HEK293T (cell line): ENCODE results near the gene SLC47A2.
A peak's percentile ranks its signal among the peaks of the same experiment; 100 is the strongest.

Source experiments
- CTCF ChIA-PET: fragments of 350-600 bp; formaldehyde crosslinking; extraction: SDS; loops from one replicate; lab custom pipeline; 2021; ENCODE audit warnings: antibody characterized with exemption, inconsistent platforms; lab: Yijun Ruan, JAX
- POLR2A ChIA-PET: fragments of 350-600 bp; formaldehyde crosslinking; extraction: SDS; loops from one replicate; lab custom pipeline; 2020; ENCODE audit warnings: antibody characterized with exemption, inconsistent platforms; lab: Yijun Ruan, JAX
- DNase-seq: peaks from one replicate; pipeline ENCODE4 v3.0.0; 2012; ENCODE audit warnings: mixed read lengths; ENCODE audit errors: extremely low spot score
- ARNT ChIP-seq: fragments of 450-650 bp; IDR thresholded peaks from 2 replicates; pipeline ENCODE4 v1.6.1; 2017; ENCODE audit warnings: mild to moderate bottlenecking
- BHLHE40 ChIP-seq: fragments of 450-650 bp; IDR thresholded peaks from 2 replicates; pipeline ENCODE4 v1.6.1; 2016; ENCODE audit warnings: mild to moderate bottlenecking, moderate library complexity, borderline replicate concordance
- CTBP1 ChIP-seq: fragments of 450-650 bp; IDR thresholded peaks from 2 replicates; pipeline ENCODE4 v1.6.1; 2016; ENCODE audit warnings: borderline replicate concordance
- ELF4 ChIP-seq: fragments of 450-650 bp; IDR thresholded peaks from 2 replicates; pipeline ENCODE4 v1.6.1; 2017; ENCODE audit warnings: antibody characterized with exemption
- FOXA1 ChIP-seq: fragments of 450-650 bp; IDR thresholded peaks from 2 replicates; pipeline ENCODE4 v1.6.1; 2016; ENCODE audit warnings: mild to moderate bottlenecking
- FOXK2 ChIP-seq: fragments of 450-650 bp; IDR thresholded peaks from 2 replicates; pipeline ENCODE4 v1.6.1; 2016; ENCODE audit warnings: mild to moderate bottlenecking
- FOXM1 ChIP-seq: fragments of 450-650 bp; IDR thresholded peaks from 2 replicates; pipeline ENCODE4 v1.6.1; 2017; ENCODE audit warnings: mild to moderate bottlenecking, borderline replicate concordance
- HDGF ChIP-seq: fragments of 450-650 bp; IDR thresholded peaks from 2 replicates; pipeline ENCODE4 v1.6.1; 2017; ENCODE audit warnings: antibody characterized with exemption, borderline replicate concordance
- L3MBTL2 ChIP-seq: fragments of 450-650 bp; conservative IDR thresholded peaks from 2 replicates; pipeline ENCODE4 v1.6.1; 2016; ENCODE audit warnings: mild to moderate bottlenecking
- LEF1 ChIP-seq: fragments of 450-650 bp; IDR thresholded peaks from 2 replicates; pipeline ENCODE4 v1.6.1; 2017; ENCODE audit warnings: mild to moderate bottlenecking, borderline replicate concordance
- NFRKB ChIP-seq: fragments of 450-650 bp; IDR thresholded peaks from 2 replicates; pipeline ENCODE4 v1.6.1; 2016; ENCODE audit warnings: mild to moderate bottlenecking, moderate library complexity
- SP1 ChIP-seq: fragments of 450-650 bp; IDR thresholded peaks from 2 replicates; pipeline ENCODE4 v1.6.1; 2017
- SUZ12 ChIP-seq: fragments of 450-650 bp; IDR thresholded peaks from 2 replicates; pipeline ENCODE4 v1.6.1; 2016; ENCODE audit warnings: mild to moderate bottlenecking
- TARDBP ChIP-seq: fragments of 450-650 bp; IDR thresholded peaks from 2 replicates; pipeline ENCODE4 v1.6.1; 2016
- ZNF384 ChIP-seq: fragments of 450-650 bp; IDR thresholded peaks from 2 replicates; pipeline ENCODE4 v1.6.1; 2016
- TF ChIP-seq, protein P1 (sequence below): fragments of 450-650 bp; IDR thresholded peaks from 2 replicates; pipeline ENCODE4 v1.6.1; 2016

SLC47A2 gene

GRCh38 chr17:19650826-19651225, 65.6 kb downstream of the SLC47A2 start:
- DNase-seq, result no peak
- POLR2A ChIA-PET, result no interaction called here
- CTCF ChIA-PET, result no interaction called here
- TF ChIP-seq L3MBTL2 (no peak), CTBP1 (no peak), SUZ12 (no peak), FOXA1 (no peak)
- TF ChIP-seq, protein P1, sequence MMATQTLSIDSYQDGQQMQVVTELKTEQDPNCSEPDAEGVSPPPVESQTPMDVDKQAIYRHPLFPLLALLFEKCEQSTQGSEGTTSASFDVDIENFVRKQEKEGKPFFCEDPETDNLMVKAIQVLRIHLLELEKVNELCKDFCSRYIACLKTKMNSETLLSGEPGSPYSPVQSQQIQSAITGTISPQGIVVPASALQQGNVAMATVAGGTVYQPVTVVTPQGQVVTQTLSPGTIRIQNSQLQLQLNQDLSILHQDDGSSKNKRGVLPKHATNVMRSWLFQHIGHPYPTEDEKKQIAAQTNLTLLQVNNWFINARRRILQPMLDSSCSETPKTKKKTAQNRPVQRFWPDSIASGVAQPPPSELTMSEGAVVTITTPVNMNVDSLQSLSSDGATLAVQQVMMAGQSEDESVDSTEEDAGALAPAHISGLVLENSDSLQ, result no peak

- ChIA-PET CTCF (interaction anchor here (0.6 to 3.5 kb wide), 6 partner anchors 70 to 286 kb away, joined by 3 to 22 read pairs (median 4); partner anchors contain the start of gene B9D1), POLR2A (interaction anchor here (0.8 to 4.3 kb wide), 30 partner anchors 7 to 359 kb away, joined by 3 to 34 read pairs (median 6); partner anchors contain the start of genes MAPK7 and SLC47A1)
- TF ChIP-seq L3MBTL2 (no peak), ARNT (no peak), ZNF384 (no peak), NFRKB (no peak), FOXM1 (no peak), SUZ12 (no peak), BHLHE40 (no peak), CTBP1 (no peak; the same call in 1 of the 2 replicates), FOXK2 (no peak), SP1 (no peak), ELF4 (no peak), LEF1 (no peak), TARDBP (no peak), HDGF (no peak), FOXA1 (no peak)
- TF ChIP-seq, protein P1, result no peak
- DNase-seq, result no peak
Measured at GRCh38 chr17:19649274-19649541, 67.2 kb downstream of the SLC47A2 start.

DNA sequence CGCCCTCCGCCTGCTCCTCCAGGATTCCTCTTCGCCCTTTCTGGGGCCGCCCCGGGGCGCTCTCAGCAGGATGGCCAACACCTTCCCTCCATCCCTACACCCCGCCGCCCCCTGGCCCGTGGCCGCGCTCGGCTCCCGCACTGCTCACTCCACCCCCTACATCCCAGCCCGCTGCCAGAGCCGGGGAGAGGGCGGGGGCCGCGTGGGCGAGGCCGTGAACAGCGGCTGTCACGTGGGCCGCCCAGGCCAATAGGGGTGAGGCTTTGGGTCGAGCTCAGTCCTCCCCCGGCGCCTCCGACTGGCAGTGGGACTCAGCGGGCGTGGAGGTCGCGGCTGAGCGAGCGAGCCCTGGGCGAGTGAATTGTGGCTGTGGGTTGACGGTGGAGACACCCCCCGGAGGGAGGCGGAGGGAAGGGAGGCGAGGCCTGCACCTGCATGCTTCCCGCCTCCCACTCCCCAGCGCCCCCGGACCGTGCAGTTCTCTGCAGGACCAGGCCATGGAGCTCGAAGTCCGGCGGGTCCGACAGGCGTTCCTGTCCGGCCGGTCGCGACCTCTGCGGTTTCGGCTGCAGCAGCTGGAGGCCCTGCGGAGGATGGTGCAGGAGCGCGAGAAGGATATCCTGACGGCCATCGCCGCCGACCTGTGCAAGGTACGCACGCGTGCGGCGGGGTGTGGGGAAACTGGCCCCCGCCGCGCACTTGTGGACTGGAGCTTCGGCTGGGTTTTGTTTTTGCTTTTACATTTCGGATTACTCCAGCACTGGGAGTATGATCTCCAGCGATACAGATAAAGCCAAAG, 67.7 kb downstream of the SLC47A2 start, which contains the start of gene ALDH3A2:
Gene ALDH3A2, plus strand, starts transcription at position 277 of the 799 bp plus-strand sequence. Its CDS starts 221 bp downstream, at position 498.
- TF ChIP-seq L3MBTL2 (peak; percentile 97), HDGF (no peak), CTBP1 (peak; percentile 53; the same call in 1 of the 2 replicates), BHLHE40 (no peak), SUZ12 (no peak), FOXK2 (no peak), TARDBP (peak; percentile 75; the same call in 1 of the 2 replicates), SP1 (no peak)
- TF ChIP-seq, protein P1, result peak; percentile 57
- CTCF ChIA-PET, result interaction anchor here (0.6 to 3.5 kb wide), 10 partner anchors 70 to 286 kb away, joined by 3 to 22 read pairs (median 4); partner anchors contain the start of gene B9D1
- POLR2A ChIA-PET, result interaction anchor here (0.7 to 4.3 kb wide), 60 partner anchors 8 to 360 kb away, joined by 3 to 34 read pairs (median 4); partner anchors contain the start of genes B9D1, MAPK7 and SLC47A1
- peak; percentile 96 for DNase-seq

DNA sequence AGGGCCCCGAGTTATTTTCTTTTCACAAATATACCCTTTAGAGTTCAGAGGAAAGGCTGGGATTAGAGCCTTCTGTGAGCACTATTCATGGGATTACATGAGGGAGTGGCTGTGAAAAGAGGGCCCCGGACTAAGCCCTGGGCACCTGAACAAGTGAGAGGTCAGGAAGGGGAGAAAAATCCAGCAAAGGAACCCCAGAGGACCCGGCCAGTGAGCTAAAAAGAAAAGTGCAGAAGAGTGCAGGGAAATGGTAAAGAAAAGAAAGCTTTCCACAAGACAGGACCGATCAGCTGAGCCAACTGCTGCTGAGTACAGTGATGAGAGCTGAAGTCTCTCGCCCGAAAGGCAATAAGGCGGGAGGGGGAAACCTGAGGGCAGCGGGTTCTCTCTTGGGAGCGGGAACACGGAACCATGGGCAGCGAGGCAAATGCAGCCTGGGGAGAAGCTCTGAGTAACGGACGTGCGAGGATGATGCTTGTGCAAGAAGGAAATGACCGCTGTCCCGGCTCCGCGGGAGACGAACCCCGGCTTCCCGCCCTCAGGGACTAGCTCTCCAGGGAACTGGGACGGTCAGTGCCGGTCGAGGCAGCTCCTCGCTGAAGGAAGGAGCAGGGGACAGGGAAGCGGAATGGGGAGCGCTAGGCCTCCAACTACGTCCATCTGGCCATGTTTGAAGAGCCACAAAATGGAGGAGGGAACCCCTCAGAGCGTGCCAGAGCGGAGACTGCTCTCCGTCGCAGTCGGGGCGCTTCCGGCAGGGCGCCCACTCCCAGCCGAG, 68.5 kb downstream of the SLC47A2 start:
- TF ChIP-seq SP1 (no peak), TARDBP (no peak), FOXM1 (no peak), SUZ12 (no peak), ZNF384 (no peak), LEF1 (no peak), L3MBTL2 (peak; percentile 93), FOXA1 (no peak)
- TF ChIP-seq, protein P1, result no peak
- CTCF ChIA-PET, result interaction anchor here (1.0 to 3.5 kb wide), 10 partner anchors 34 to 285 kb away, joined by 3 to 22 read pairs (median 4); partner anchors contain the start of gene B9D1
- POLR2A ChIA-PET, result interaction anchor here (0.5 to 4.3 kb wide), 56 partner anchors 9 to 401 kb away, joined by 3 to 34 read pairs (median 5); partner anchors contain the start of genes B9D1, MAPK7 and SLC47A1
- peak; percentile 56 for DNase-seq
